K562 (cell line): ENCODE measurements around the gene MET. TPM values are rescaled to one million over a fixed set of nuclear protein-coding genes. Genes with fewer than 3 reads are reported as not detected.

Source experiments
- ATAC-seq: fragments of 200-7000 bp; cut with Tn5 transposase; 3 replicates; pipeline ENCODE4 v1.9.1; 2020; ENCODE audit warnings: moderate library complexity
- BruUV-seq: library from RNA; stranded (reverse); fragments of 400-500 nt; replicated peaks from 2 replicates; lab custom pipeline; 2021; lab: Mats Ljungman, UMichigan
- CTCF ChIA-PET: fragments of 300-600 bp; formaldehyde crosslinking; extraction: SDS; loops from one replicate; lab custom pipeline; 2021; ENCODE audit warnings: low intra/inter-chr PET ratio; lab: Yijun Ruan, JAX
- POLR2A ChIA-PET: fragments of 300-600, 350-650 bp; sonication (Branson Sonifier 250); formaldehyde crosslinking; extraction: SDS; loops from one replicate; lab custom pipeline; 2021; ENCODE audit warnings: antibody characterized with exemption, inconsistent platforms; lab: Yijun Ruan, JAX
- DNase-seq, 4 experiments: peaks; one replicate each; pipeline versions ENCODE4 v3.0.0 to v3.0.0-alpha.2; 2011 to 2018; ENCODE audit warnings: low spot score in 3 of 4, mixed read lengths in 3 of 4; ENCODE audit errors: extremely low read depth in 1 of 4
- FAIRE-seq: peaks from 2 replicates; lab custom pipeline; 2011; peaks lifted over from hg19 to GRCh38; lab: Jason Lieb, UNC
- H2AFZ ChIP-seq: 2 replicates; pipeline ENCODE4 v1.6.0; 2011; ENCODE audit warnings: low read depth, low read length, control low read depth, inconsistent platforms
- H3K27ac ChIP-seq: fragments of 200-600 bp; 3 replicates; pipeline ENCODE4 v1.8.0; 2011; ENCODE audit warnings: low read depth, mild to moderate bottlenecking, control low read depth, inconsistent platforms, low read length, moderate library complexity, mixed read lengths; ENCODE audit errors: extremely low read depth
- H3K27me3 ChIP-seq, 2 experiments: fragments of 300-600 bp in 1 of 2; 2 replicates in 1 of 2; 3 replicates in 1 of 2; pipeline versions ENCODE4 v1.6.0 to v1.8.0; 2011; ENCODE audit warnings: inconsistent platforms in 2 of 2, low read length in 2 of 2, mild to moderate bottlenecking in 1 of 2, mixed read lengths in 1 of 2, moderate library complexity in 1 of 2; ENCODE audit not compliant: control insufficient read depth in 2 of 2, insufficient read depth in 2 of 2
- H3K36me3 ChIP-seq: fragments of 300-600 bp; 3 replicates; pipeline ENCODE4 v1.8.0; 2011; ENCODE audit warnings: mild to moderate bottlenecking, low read length, inconsistent platforms; ENCODE audit not compliant: control insufficient read depth, insufficient read depth
- H3K4me1 ChIP-seq, 2 experiments: fragments of 200-600 bp in 1 of 2; replicated peaks in 1 of 2; 2 replicates in 1 of 2; 3 replicates in 1 of 2; pipeline versions ENCODE4 v1.5.1 to v1.8.0; 2011; ENCODE audit warnings: inconsistent platforms in 2 of 2, low read length in 2 of 2, mild to moderate bottlenecking in 1 of 2, mixed read lengths in 1 of 2, moderate library complexity in 1 of 2; ENCODE audit not compliant: control insufficient read depth in 2 of 2, insufficient read depth in 2 of 2
- H3K4me2 ChIP-seq: 2 replicates; pipeline ENCODE4 v1.6.1; 2011; ENCODE audit warnings: low read length, control low read depth, inconsistent platforms, mixed read lengths; ENCODE audit not compliant: insufficient read depth
- H3K4me3 ChIP-seq: fragments of 200-600 bp; sonication (generic), shearing (Covaris generic); 2 replicates; pipeline ENCODE4 v1.5.1; 2016; ENCODE audit warnings: control low read depth, inconsistent platforms
- H3K79me2 ChIP-seq: fragments of 200-600 bp; 3 replicates; pipeline ENCODE4 v1.8.0; 2011; ENCODE audit warnings: low read length, inconsistent platforms; ENCODE audit not compliant: control insufficient read depth, insufficient read depth
- H3K9ac ChIP-seq, 2 experiments: 2 replicates each; pipeline versions ENCODE4 v1.6.0 to v1.6.1; 2011; ENCODE audit warnings: low read depth in 2 of 2, low read length in 2 of 2, control low read depth in 1 of 2, inconsistent platforms in 1 of 2, mild to moderate bottlenecking in 1 of 2, mixed read lengths in 1 of 2; ENCODE audit not compliant: insufficient read depth in 1 of 2
- H3K9me1 ChIP-seq: one replicate; pipeline ENCODE4 v1.6.0; 2011; ENCODE audit warnings: inconsistent platforms, mild to moderate bottlenecking, low read length, moderate library complexity; ENCODE audit not compliant: control insufficient read depth, insufficient read depth
- H3K9me3 ChIP-seq: replicated peaks from 2 replicates; pipeline ENCODE4 v1.5.1; 2011; ENCODE audit warnings: low read depth, low read length, inconsistent platforms; ENCODE audit not compliant: control insufficient read depth, insufficient read depth
- H4K20me1 ChIP-seq: replicated peaks from 2 replicates; pipeline ENCODE4 v1.6.1; 2011; ENCODE audit warnings: low read length, inconsistent platforms, mixed read lengths; ENCODE audit not compliant: control insufficient read depth, insufficient read depth
- ATF3 ChIP-seq, 2 experiments: fragments of 450-650 bp in 1 of 2; sonication (generic) in 1 of 2; formaldehyde crosslinking in 1 of 2; IDR thresholded peaks in 1 of 2; conservative IDR thresholded peaks in 1 of 2; 2 replicates each; pipeline versions ENCODE4 v1.6.1 to v1.8.1; 2016 to 2023; ENCODE audit warnings: mild to moderate bottlenecking in 2 of 2, moderate library complexity in 2 of 2, inconsistent platforms in 1 of 2, missing genetic modification reagents in 1 of 2
- BACH1 ChIP-seq: fragments of 200-800 bp; sonication (Bioruptor generic); IDR thresholded peaks from 2 replicates; pipeline ENCODE4 v1.6.1; 2016; ENCODE audit warnings: missing genetic modification characterization, missing compliant biosample characterization
- DLX4 ChIP-seq: fragments of 250-450 bp; sonication (Bioruptor Pico); IDR thresholded peaks from 2 replicates; pipeline ENCODE4 v1.6.1; 2021; ENCODE audit warnings: mild to moderate bottlenecking
- GTF2A2 ChIP-seq: IDR thresholded peaks from 2 replicates; pipeline ENCODE4 v1.6.1; 2016; ENCODE audit warnings: mild to moderate bottlenecking, missing genetic modification characterization, missing compliant biosample characterization
- HEY1 ChIP-seq: fragments of 250-450 bp; sonication (Bioruptor Pico); IDR thresholded peaks from 2 replicates; pipeline ENCODE4 v1.5.0; 2020; ENCODE audit warnings: mild to moderate bottlenecking, moderate library complexity, borderline replicate concordance
- HLTF ChIP-seq: fragments of 450-650 bp; IDR thresholded peaks from 2 replicates; pipeline ENCODE4 v1.6.1; 2016
- KDM5B ChIP-seq: fragments of 200-600 bp; sonication (generic); IDR thresholded peaks from 2 replicates; pipeline ENCODE4 v1.6.1; 2012; ENCODE audit warnings: low read depth, mild to moderate bottlenecking, moderate library complexity, low read length, control low read depth, inconsistent platforms; ENCODE audit not compliant: insufficient replicate concordance
- NR4A1 ChIP-seq, 2 experiments: fragments of 250-450 bp in 1 of 2; fragments of 450-650 bp in 1 of 2; sonication (Bioruptor Pico) in 1 of 2; IDR thresholded peaks; 2 replicates each; pipeline versions ENCODE4 v1.4.0 to v1.6.1; 2016 to 2020; ENCODE audit warnings: mild to moderate bottlenecking in 2 of 2, missing compliant biosample characterization in 1 of 2, missing genetic modification characterization in 1 of 2, moderate library complexity in 1 of 2
- POLR2A ChIP-seq: fragments of 450-650 bp; conservative IDR thresholded peaks from 2 replicates; pipeline ENCODE4 v1.6.1; 2016
- PTRF ChIP-seq: fragments of 450-650 bp; IDR thresholded peaks from 2 replicates; pipeline ENCODE4 v1.6.1; 2016; ENCODE audit warnings: mild to moderate bottlenecking, missing genetic modification characterization, missing compliant biosample characterization
- RBM15 ChIP-seq: fragments of 200-400 bp; formaldehyde crosslinking; IDR thresholded peaks from 2 replicates; pipeline ENCODE4 v1.6.1; 2018; ENCODE audit warnings: mild to moderate bottlenecking, low read length, moderate library complexity; ENCODE audit not compliant: insufficient read depth
- STAG1 ChIP-seq: sonication (generic); formaldehyde crosslinking; IDR thresholded peaks from 2 replicates; pipeline ENCODE4 v1.5.0; 2020; ENCODE audit warnings: missing genetic modification reagents, borderline replicate concordance
- ZFX ChIP-seq: sonication (generic); formaldehyde crosslinking; IDR thresholded peaks from 2 replicates; pipeline ENCODE4 v1.8.0; 2022; ENCODE audit warnings: mild to moderate bottlenecking, missing genetic modification reagents, moderate library complexity
- ZNF224 ChIP-seq: sonication (generic); formaldehyde crosslinking; IDR thresholded peaks from 2 replicates; pipeline ENCODE4 v1.8.0; 2022; ENCODE audit warnings: mild to moderate bottlenecking, missing genetic modification reagents
- ZNF57 ChIP-seq: fragments of 450-650 bp; formaldehyde crosslinking; IDR thresholded peaks from 2 replicates; pipeline ENCODE4 v1.4.0; 2020; ENCODE audit warnings: mild to moderate bottlenecking, moderate library complexity
- ZNF764 ChIP-seq: fragments of 250-450 bp; sonication (Bioruptor Pico); IDR thresholded peaks from 2 replicates; pipeline ENCODE4 v1.4.0; 2020; ENCODE audit warnings: low read depth, mild to moderate bottlenecking, moderate library complexity
- WGBS: fragments of 100-300 bp; shearing (Covaris generic); methylation state at CpG from one replicate; pipeline ENCODE4 v1.1.6; 2016; ENCODE audit warnings: low coverage, mixed read lengths; ENCODE audit not compliant: insufficient coverage; ENCODE audit errors: missing lambda C conversion rate; 5-methylcytosine and 5-hydroxymethylcytosine counted together
- in situ Hi-C: fragments of 300-500 bp; cut with MboI; formaldehyde crosslinking; loops from 4 replicates; pipeline ENCODE4 v1.15.0; 2018; ENCODE audit warnings: inconsistent platforms, mixed read lengths
- intact Hi-C: fragments of 100-400 bp; cut with micrococcal nuclease; formaldehyde crosslinking; loops from 2 replicates; pipeline ENCODE4 v1.14.2; 2022
- polyA plus RNA-seq, 8 experiments: library from polyadenylated mRNA; depleted of rRNA in 4 of 8; stranded (reverse) in 5 of 8; unstranded in 3 of 8; fragments of >200 nt; fragmentation: Nextera tagmentation in 2 of 8; fragmentation: Illumina TruSeq in 1 of 8; extraction: Ambion mirVana in 2 of 8; extraction: Trizol in 1 of 8; gene quantifications; 2 replicates each; pipeline versions ENCODE4 v1.2.1 to v1.2.3, GENCODE V29; 2011 to 2014; ENCODE audit warnings: inconsistent platforms in 1 of 8, missing spikeins in 1 of 8
- total RNA-seq, 7 experiments: library from RNA; depleted of rRNA in 6 of 7; stranded (reverse); fragments of >200 nt in 6 of 7; fragmentation: Illumina TruSeq in 2 of 7; extraction: Trizol in 2 of 7; gene quantifications; 2 replicates each; pipeline versions ENCODE4 v1.2.1 to v1.2.3, GENCODE V29; 2011 to 2021; ENCODE audit warnings: low replicate concordance in 1 of 7
- TF ChIP-seq, protein P1 (sequence below): fragments of 450-650 bp; formaldehyde crosslinking; IDR thresholded peaks from 2 replicates; pipeline ENCODE4 v1.4.0; 2020; ENCODE audit warnings: mild to moderate bottlenecking, moderate library complexity
- TF ChIP-seq, protein P2 (sequence below): conservative IDR thresholded peaks from 2 replicates; pipeline ENCODE4 v1.6.1; 2011; ENCODE audit warnings: low read depth, mild to moderate bottlenecking, low read length; ENCODE audit not compliant: control insufficient read depth

MET gene
- total and polyA plus RNA-seq, 9 of the 15 experiments (the other 6 are each of a cell fraction or from before 2014, with no cell fraction given) = 0.84 to 2.4 (median 1.1) TPM

DNA sequence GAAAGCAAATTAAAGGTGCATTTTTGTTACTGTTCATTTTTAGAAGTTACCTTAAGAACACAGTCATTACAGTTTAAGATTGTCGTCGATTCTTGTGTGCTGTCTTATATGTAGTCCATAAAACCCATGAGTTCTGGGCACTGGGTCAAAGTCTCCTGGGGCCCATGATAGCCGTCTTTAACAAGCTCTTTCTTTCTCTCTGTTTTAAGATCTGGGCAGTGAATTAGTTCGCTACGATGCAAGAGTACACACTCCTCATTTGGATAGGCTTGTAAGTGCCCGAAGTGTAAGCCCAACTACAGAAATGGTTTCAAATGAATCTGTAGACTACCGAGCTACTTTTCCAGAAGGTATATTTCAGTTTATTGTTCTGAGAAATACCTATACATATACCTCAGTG is 99.6 kb downstream of the MET start:
- H3K36me3 ChIP-seq = no peaks in the 10 kb centered on the region
- no TSS peak for BruUV-seq
- no peaks in the 10 kb centered on the region for H3K4me1 ChIP-seq
- ChIA-PET POLR2A (interaction anchor here (0.6 to 1.0 kb wide), 3 partner anchors 9 to 16 kb away, joined by 3 to 5 read pairs (median 3); no protein-coding TSS in a partner anchor), CTCF (no interaction called here)
- H3K9me1 ChIP-seq = no peaks in the 10 kb centered on the region
- no peaks in the 10 kb centered on the region for H3K79me2 ChIP-seq
- 0% methylated on average over 7 of the region's 7 CpGs for WGBS
- no peaks in the 10 kb centered on the region for H3K9me3 ChIP-seq
- DNase-seq (no peak), FAIRE-seq (no peak), ATAC-seq (no peak)
- no peaks in the 10 kb centered on the region for H4K20me1 ChIP-seq
- in situ Hi-C loops (no loop called here), intact Hi-C loops (no loop called here)
- no peak overlapping the region for H3K4me3 ChIP-seq
- H3K9ac ChIP-seq = no peak overlapping the region
- no peak overlapping the region for H2AFZ ChIP-seq
- no peak overlapping the region for H3K27ac ChIP-seq
- peaks cover 0 to 7% of the 10 kb centered on the region in 2 experiments; a peak in 1 of 5 replicates for H3K27me3 ChIP-seq
- no peak overlapping the region for H3K4me2 ChIP-seq
- no peak for TF ChIP-seq ZNF224 (CRISPR knock-in tag)
- no peak for TF ChIP-seq NR4A1 (CRISPR knock-in tag; IDR thresholded peaks at IDR 0.05)
- TF ChIP-seq NR4A1 (tag; IDR thresholded peaks at IDR 0.05) = no peak
- TF ChIP-seq, protein P1, sequence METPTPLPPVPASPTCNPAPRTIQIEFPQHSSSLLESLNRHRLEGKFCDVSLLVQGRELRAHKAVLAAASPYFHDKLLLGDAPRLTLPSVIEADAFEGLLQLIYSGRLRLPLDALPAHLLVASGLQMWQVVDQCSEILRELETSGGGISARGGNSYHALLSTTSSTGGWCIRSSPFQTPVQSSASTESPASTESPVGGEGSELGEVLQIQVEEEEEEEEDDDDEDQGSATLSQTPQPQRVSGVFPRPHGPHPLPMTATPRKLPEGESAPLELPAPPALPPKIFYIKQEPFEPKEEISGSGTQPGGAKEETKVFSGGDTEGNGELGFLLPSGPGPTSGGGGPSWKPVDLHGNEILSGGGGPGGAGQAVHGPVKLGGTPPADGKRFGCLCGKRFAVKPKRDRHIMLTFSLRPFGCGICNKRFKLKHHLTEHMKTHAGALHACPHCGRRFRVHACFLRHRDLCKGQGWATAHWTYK (CRISPR knock-in tag) = no peak
- no peak for TF ChIP-seq HEY1 (CRISPR knock-in tag)
- no peak for TF ChIP-seq POLR2A
- TF ChIP-seq ZNF764 (CRISPR knock-in tag) = no peak
- TF ChIP-seq RBM15 = no peak
- no peak for TF ChIP-seq ATF3 (IDR thresholded peaks at IDR 0.05)
- TF ChIP-seq ATF3 (CRISPR knock-in tag; conservative IDR thresholded peaks at IDR 0.05) = no peak
- TF ChIP-seq PTRF = no peak
- no peak for TF ChIP-seq ZNF57
- TF ChIP-seq, protein P2, sequence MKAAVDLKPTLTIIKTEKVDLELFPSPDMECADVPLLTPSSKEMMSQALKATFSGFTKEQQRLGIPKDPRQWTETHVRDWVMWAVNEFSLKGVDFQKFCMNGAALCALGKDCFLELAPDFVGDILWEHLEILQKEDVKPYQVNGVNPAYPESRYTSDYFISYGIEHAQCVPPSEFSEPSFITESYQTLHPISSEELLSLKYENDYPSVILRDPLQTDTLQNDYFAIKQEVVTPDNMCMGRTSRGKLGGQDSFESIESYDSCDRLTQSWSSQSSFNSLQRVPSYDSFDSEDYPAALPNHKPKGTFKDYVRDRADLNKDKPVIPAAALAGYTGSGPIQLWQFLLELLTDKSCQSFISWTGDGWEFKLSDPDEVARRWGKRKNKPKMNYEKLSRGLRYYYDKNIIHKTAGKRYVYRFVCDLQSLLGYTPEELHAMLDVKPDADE = no peak
- no peak for TF ChIP-seq HLTF
- TF ChIP-seq STAG1 = no peak
- TF ChIP-seq DLX4 (CRISPR knock-in tag) = no peak
- TF ChIP-seq GTF2A2 (tag) = no peak
- TF ChIP-seq ZFX (CRISPR knock-in tag) = no peak
- no peak for TF ChIP-seq KDM5B
- no peak for TF ChIP-seq BACH1 (tag)
- TF ChIP-seq, all 486 proteins: peak for 0
